ENCODE results near the gene STAT5A. TPM values are rescaled to one million over a fixed set of nuclear protein-coding genes. Genes with fewer than 3 reads are reported as not detected.
"Not testable (repeated sequence)": the region's sequence is repeated elsewhere in the genome, so short reads cannot be mapped to it uniquely, and the experiment has no call there.

Gene STAT5A
- total RNA-seq, 6 experiments from 2014 or later = 4.8 to 11.5 (median 7.7) TPM

- Histone ChIP-seq H3K27ac (no peak overlapping the region), H3K4me3 (no peak overlapping the region), H3K9me3 (no peaks in the 10 kb centered on the region), H3K36me3 (peaks cover 6 to 80% (median 37%) of the 10 kb centered on the region in 4 donors), H3K4me1 (peaks cover 0 to 21% (median 8%) of the 10 kb centered on the region in 4 donors), H3K27me3 (no peaks in the 10 kb centered on the region)
- DNase-seq (no peak), ATAC-seq (no peak)
- intact Hi-C loops (cut with DNase I) = loop anchor here in 1 of 2 donors (10.0 kb wide), 1 partner anchor 88 kb away; no protein-coding TSS in a partner anchor
- TF ChIP-seq POLR2A (IDR thresholded peaks at IDR 0.05) = no peak
- TF ChIP-seq CTCF (IDR thresholded peaks at IDR 0.05) = no peak
- WGBS (ENCODE audit: insufficient coverage, low coverage, low lambda C conversion rate, missing lambda C conversion rate) = 57% methylated on average over 2 of the region's 4 CpGs
Measured at GRCh38 chr17:42316755-42317154, 28.5 kb downstream of the STAT5A start.

GRCh38 chr17:42317266-42317845 lies 29.1 kb downstream of the STAT5A start:
- ATAC-seq = peak in 1 of 4 donors; percentile 14
- Histone ChIP-seq H3K27me3 (no peaks in the 10 kb centered on the region), H3K36me3 (peaks cover 11 to 86% (median 43%) of the 10 kb centered on the region in 4 donors), H3K27ac (peak overlapping the region in 2 of 3 donors; percentile 3 to 22), H3K4me1 (peaks cover 0 to 15% (median 5%) of the 10 kb centered on the region in 4 donors), H3K9me3 (no peaks in the 10 kb centered on the region), H3K4me3 (no peak overlapping the region)
- TF ChIP-seq CTCF (IDR thresholded peaks at IDR 0.05) (no peak), POLR2A (IDR thresholded peaks at IDR 0.05) (no peak)
- intact Hi-C loops (cut with DNase I) = loop anchor here in 1 of 2 donors (10.0 kb wide), 1 partner anchor 87 kb away; no protein-coding TSS in a partner anchor
- WGBS (ENCODE audit: insufficient coverage, low coverage, low lambda C conversion rate, missing lambda C conversion rate) = 27% methylated on average over 5 of the region's 5 CpGs
- no peak for DNase-seq

DNA sequence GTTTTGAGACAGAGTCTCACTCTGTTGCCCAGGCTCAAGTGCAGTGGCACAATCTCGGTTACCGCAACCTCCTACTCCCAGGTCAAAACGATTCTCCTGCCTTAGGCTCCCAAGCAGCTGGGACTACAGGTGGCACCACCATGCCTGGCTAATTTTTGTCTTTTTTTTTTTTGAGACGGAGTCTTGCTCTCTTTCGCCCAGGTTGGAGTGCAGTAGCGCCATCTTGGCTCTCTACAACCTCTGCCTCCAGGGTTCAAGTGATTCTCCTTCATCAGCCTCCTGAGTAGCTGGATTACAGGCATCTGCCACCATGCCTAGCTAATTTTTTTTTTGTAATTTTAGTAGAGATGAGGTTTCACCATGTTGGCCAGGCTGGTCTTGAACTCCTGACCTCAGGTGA lies 29.7 kb downstream of the STAT5A start:
- H3K27me3 ChIP-seq, ATAC-seq, H3K4me1 ChIP-seq, DNase-seq, H3K4me3 ChIP-seq, H3K9me3 ChIP-seq: not testable (repeated sequence)
- H3K36me3 ChIP-seq = peaks cover 11 to 92% (median 47%) of the 10 kb centered on the region in 4 donors
- H3K27ac ChIP-seq = peak overlapping the region in 1 of 3 donors; percentile 3
- 96% methylated on average over 3 of the region's 6 CpGs for WGBS (ENCODE audit: insufficient coverage, low coverage, low lambda C conversion rate, missing lambda C conversion rate)
- intact Hi-C loops (cut with DNase I) = loop anchor here in 1 of 2 donors (10.0 kb wide), 1 partner anchor 87 kb away; no protein-coding TSS in a partner anchor

- whole genome bisulfite sequencing (ENCODE audit: insufficient coverage, low coverage, low lambda C conversion rate, missing lambda C conversion rate) = 87% methylated on average over 4 of the region's 4 CpGs
- H3K27ac ChIP-seq = no peak overlapping the region
- no peak overlapping the region for H3K4me3 ChIP-seq
- H3K27me3 ChIP-seq = no peaks in the 10 kb centered on the region
- no peaks in the 10 kb centered on the region for H3K9me3 ChIP-seq
- ATAC-seq = no peak
- peaks cover 0 to 10% (median 0%) of the 10 kb centered on the region in 4 donors for H3K4me1 ChIP-seq
- DNase-seq = no peak
- intact Hi-C loops (cut with DNase I) = loop anchor here in 1 of 2 donors (5.0 to 10.0 kb wide), 2 partner anchors 86 to 193 kb away; no protein-coding TSS in a partner anchor
- H3K36me3 ChIP-seq = peaks cover 11 to 97% (median 61%) of the 10 kb centered on the region in 4 donors
- no peak for TF ChIP-seq POLR2A (IDR thresholded peaks at IDR 0.05)
- no peak for TF ChIP-seq CTCF (IDR thresholded peaks at IDR 0.05)
Measured at GRCh38 chr17:42321555-42321954, 33.3 kb downstream of the STAT5A start.
